ENCODE measurements around the gene HEMGN.

GRCh38 chr9:97900738-97901565 is 37.0 kb downstream of the HEMGN start:
- TF ChIP-seq POLR2A (IDR thresholded peaks at IDR 0.05), result no peak
- peak in 2 of 3 experiments; percentile 57 to 61 for TF ChIP-seq CTCF (IDR thresholded peaks at IDR 0.05)
